Esophagus muscularis mucosa (tissue), 4 donors: ENCODE results near the gene NDUFAF8. TPM values are rescaled to one million over a fixed set of nuclear protein-coding genes. Genes with fewer than 3 reads are reported as not detected.

Experiments used
- DNase-seq: peaks from one replicate; pipeline ENCODE4 v3.0.0-alpha.2; 2017; ENCODE audit errors: extremely low spot score
- H3K27ac ChIP-seq, 4 donors: fragments of 200-600 bp; sonication (generic); replicated peaks in 1 of 4; 1 replicate in 3 of 4; 2 replicates in 1 of 4; pipeline ENCODE4 v1.5.1; 2016 to 2019; ENCODE audit warnings: mild to moderate bottlenecking in 1 of 4
- H3K27me3 ChIP-seq, 4 donors: fragments of 200-600 bp; sonication (generic); one replicate each; pipeline versions ENCODE4 v1.5.1 to v1.6.0; 2016 to 2019
- H3K36me3 ChIP-seq, 4 donors: fragments of 200-600 bp; sonication (generic); one replicate each; pipeline ENCODE4 v1.5.1; 2016 to 2019
- H3K4me1 ChIP-seq, 4 donors: fragments of 200-600 bp; sonication (generic); one replicate each; pipeline ENCODE4 v1.5.1; 2016 to 2019
- H3K4me3 ChIP-seq, 4 donors: fragments of 200-600 bp; sonication (generic); 1 replicate in 2 of 4; 2 replicates in 2 of 4; pipeline ENCODE4 v1.5.1; 2016 to 2019; ENCODE audit warnings: mild to moderate bottlenecking in 4 of 4, moderate library complexity in 1 of 4
- H3K9me3 ChIP-seq, 4 donors: fragments of 200-600 bp; sonication (generic); 1 replicate in 3 of 4; 2 replicates in 1 of 4; pipeline ENCODE4 v1.5.1; 2016 to 2019
- CTCF ChIP-seq, 3 experiments: fragments of 200-600 bp in 2 of 3; fragments of 450-650 bp in 1 of 3; sonication (generic) in 2 of 3; IDR thresholded peaks; one replicate each; pipeline ENCODE4 v1.5.1; 2017 to 2019; ENCODE audit warnings: antibody characterized with exemption in 3 of 3, mild to moderate bottlenecking in 2 of 3, moderate library complexity in 1 of 3
- EP300 ChIP-seq: sonication (generic); formaldehyde crosslinking; IDR thresholded peaks from one replicate; pipeline ENCODE4 v1.6.1; 2017; ENCODE audit warnings: antibody characterized with exemption
- POLR2A ChIP-seq: fragments of 450-650 bp; IDR thresholded peaks from one replicate; pipeline ENCODE4 v1.6.1; 2017; ENCODE audit warnings: antibody characterized with exemption, moderate library complexity, mild to moderate bottlenecking, low read depth
- POLR2AphosphoS5 ChIP-seq, 2 donors: sonication (generic); formaldehyde crosslinking; IDR thresholded peaks; one replicate each; pipeline ENCODE4 v1.6.1; 2017; ENCODE audit warnings: antibody characterized with exemption in 2 of 2
- WGBS: methylation state at CpG from one replicate; pipeline ENCODE4 v1.1.5; 2018; 5-methylcytosine and 5-hydroxymethylcytosine counted together
- intact Hi-C: fragments of 100-400 bp; cut with DNase I; formaldehyde crosslinking; loops from one replicate; pipeline ENCODE4 v1.15.1; 2023
- total RNA-seq, 4 donors: library from RNA; depleted of rRNA; stranded (reverse); fragments of >200 nt; gene quantifications; one replicate each; pipeline versions ENCODE4 v1.1.0 to v1.2.1, GENCODE V29; 2016

Gene NDUFAF8
- total RNA-seq, 4 donors from 2014 or later: 34.6 to 54.8 (median 40.4) TPM

DNA sequence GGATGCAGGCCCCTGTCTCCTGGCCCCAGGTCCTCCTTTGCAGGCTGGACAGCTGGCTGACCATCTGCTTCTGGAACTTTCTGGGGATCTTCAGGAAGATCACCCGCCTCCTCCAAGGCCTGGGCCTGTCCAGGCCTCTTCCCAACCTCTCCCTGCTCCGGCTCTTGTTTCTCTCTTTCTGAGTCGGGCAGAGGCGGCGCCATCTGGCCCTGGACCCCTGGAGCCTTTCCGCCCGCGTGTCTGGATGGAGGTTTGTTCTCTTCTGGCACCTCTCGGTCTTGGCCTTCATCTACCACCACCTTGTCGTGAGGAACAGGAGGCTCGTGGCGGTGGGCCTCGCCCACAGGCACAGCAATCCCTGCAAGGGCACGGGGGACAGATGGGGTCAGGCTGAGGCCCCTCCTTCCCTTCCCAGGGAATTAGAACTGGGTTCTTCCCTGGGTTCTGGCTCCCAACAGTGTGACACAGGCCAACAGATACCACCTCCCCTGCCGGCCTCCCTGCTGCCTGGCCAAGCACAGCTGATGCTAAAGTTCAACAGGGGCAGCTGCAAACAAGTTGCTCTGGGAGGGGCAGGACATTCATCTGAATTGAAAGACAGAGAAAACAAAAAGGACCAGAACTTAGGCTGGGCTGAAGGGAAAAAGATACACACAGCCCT, 13.3 kb downstream of the NDUFAF8 start:
- Histone ChIP-seq H3K27ac (peak overlapping the region in 1 of 4 donors; percentile 36), H3K27me3 (no peaks in the 10 kb centered on the region), H3K36me3 (peaks cover 10 to 50% (median 35%) of the 10 kb centered on the region in 4 donors), H3K4me3 (no peak overlapping the region), H3K4me1 (peaks cover 14 to 54% (median 44%) of the 10 kb centered on the region in 4 donors), H3K9me3 (no peaks in the 10 kb centered on the region)
- TF ChIP-seq EP300: no peak
- TF ChIP-seq CTCF (IDR thresholded peaks at IDR 0.05): no peak
- TF ChIP-seq POLR2A: no peak
- no peak for TF ChIP-seq POLR2AphosphoS5 (IDR thresholded peaks at IDR 0.05)
- intact Hi-C loops: loop anchor here (5.0 kb wide), 1 partner anchor 350 kb away; no protein-coding TSS in a partner anchor
- DNase-seq: no peak
- 79% methylated on average over 10 of the region's 15 CpGs for WGBS

- no peak for TF ChIP-seq EP300
- no peak for TF ChIP-seq POLR2AphosphoS5 (IDR thresholded peaks at IDR 0.05)
- TF ChIP-seq CTCF (IDR thresholded peaks at IDR 0.05): no peak
- no peak for TF ChIP-seq POLR2A
- Histone ChIP-seq H3K27me3 (no peaks in the 10 kb centered on the region), H3K4me1 (peaks cover 14 to 57% (median 44%) of the 10 kb centered on the region in 4 donors), H3K4me3 (no peak overlapping the region), H3K36me3 (peaks cover 10 to 54% (median 38%) of the 10 kb centered on the region in 4 donors), H3K9me3 (no peaks in the 10 kb centered on the region), H3K27ac (no peak overlapping the region)
- no peak for DNase-seq
- 64% methylated on average over 14 of the region's 15 CpGs for WGBS
- intact Hi-C loops: loop anchor here (5.0 kb wide), 1 partner anchor 349 kb away; no protein-coding TSS in a partner anchor
These were observed 13.8 kb downstream of the NDUFAF8 start for GRCh38 chr17:81252987-81253329.

DNA sequence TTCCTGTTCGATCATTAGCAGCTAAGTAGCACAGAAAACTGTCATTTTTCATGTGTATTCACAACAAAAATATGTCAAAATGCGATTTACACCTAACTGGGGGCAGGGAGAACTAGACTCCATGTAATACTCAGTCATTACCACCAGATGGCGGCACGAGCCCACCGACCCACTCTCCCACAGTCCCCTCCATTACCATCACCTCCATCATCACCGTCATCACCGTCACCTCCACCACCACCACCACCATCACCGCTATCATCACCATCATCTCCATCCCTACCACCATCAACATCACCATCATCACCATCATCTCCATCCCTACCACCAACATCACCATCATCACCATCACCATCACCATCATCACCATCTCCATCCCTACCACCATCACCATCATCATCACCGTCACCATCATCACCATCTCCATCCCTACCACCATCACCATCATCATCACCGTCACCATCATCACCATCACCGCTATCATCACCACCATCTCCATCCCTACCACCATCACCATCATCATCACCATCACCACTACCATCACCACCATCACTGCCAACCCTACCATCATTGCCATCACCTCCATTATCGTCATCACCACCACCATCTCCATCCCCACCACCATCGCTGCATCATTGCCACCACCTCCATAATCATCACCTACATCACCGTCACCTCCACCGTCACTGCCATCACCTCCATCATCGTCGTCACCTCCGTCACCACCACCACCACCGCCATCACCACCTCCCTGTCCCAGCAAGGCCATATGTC, 14.4 kb downstream of the NDUFAF8 start:
- peak overlapping the region; percentile 85 to 91 (median 88) for H3K27ac ChIP-seq
- intact Hi-C loops: loop anchor here (2.0 to 5.0 kb wide), 2 partner anchors 231 to 349 kb away; no protein-coding TSS in a partner anchor
- H3K4me1 ChIP-seq: peaks cover 14 to 57% (median 47%) of the 10 kb centered on the region in 4 donors
- DNase-seq: no peak
- no peaks in the 10 kb centered on the region for H3K27me3 ChIP-seq
- no peak overlapping the region for H3K4me3 ChIP-seq
- H3K9me3 ChIP-seq: no peaks in the 10 kb centered on the region
- TF ChIP-seq POLR2AphosphoS5 (IDR thresholded peaks at IDR 0.05) (peak in 1 of 2 donors; percentile 8), CTCF (IDR thresholded peaks at IDR 0.05) (peak; percentile 88 to 92 (median 90)), EP300 (no peak), POLR2A (no peak)
- 60% methylated on average over 19 of the region's 19 CpGs for WGBS
- H3K36me3 ChIP-seq: peaks cover 10 to 55% (median 42%) of the 10 kb centered on the region in 4 donors

- Histone ChIP-seq H3K36me3 (peaks cover 24 to 59% (median 50%) of the 10 kb centered on the region in 4 donors), H3K9me3 (no peaks in the 10 kb centered on the region), H3K4me1 (peaks cover 14 to 57% (median 47%) of the 10 kb centered on the region in 4 donors), H3K4me3 (peak overlapping the region in 3 of 4 donors; percentile 7 to 39 (median 29)), H3K27me3 (no peaks in the 10 kb centered on the region), H3K27ac (peak overlapping the region; percentile 85 to 91 (median 88))
- intact Hi-C loops: loop anchor here (2.0 to 5.0 kb wide), 3 partner anchors 37 to 347 kb away; no protein-coding TSS in a partner anchor
- 17% methylated on average over 25 of the region's 35 CpGs for WGBS
- DNase-seq: peak; percentile 93
- TF ChIP-seq POLR2AphosphoS5 (IDR thresholded peaks at IDR 0.05): peak; percentile 59 to 85
- peak; percentile 60 to 80 (median 71) for TF ChIP-seq CTCF (IDR thresholded peaks at IDR 0.05)
- no peak for TF ChIP-seq POLR2A
These were observed 16.0 kb downstream of the NDUFAF8 start for GRCh38 chr17:81254955-81255717.
